GM23248 (cell line): Measurements from ENCODE around the gene MDH2. TPM values are rescaled to one million over a fixed set of nuclear protein-coding genes. Genes with fewer than 3 reads are reported as not detected.
"Not testable (repeated sequence)": the region's sequence is repeated elsewhere in the genome, so short reads cannot be mapped to it uniquely, and the experiment has no call there.

ENCODE experiments used
- DNase-seq: peaks from one replicate; pipeline ENCODE4 v3.0.0-alpha.2; 2015
- H2AFZ ChIP-seq: fragments of 200-600 bp; sonication (generic); 2 replicates; pipeline ENCODE4 v1.6.1; 2016; ENCODE audit warnings: antibody characterized with exemption
- H3F3A ChIP-seq: fragments of 200-600 bp; sonication (generic); 2 replicates; pipeline ENCODE4 v1.6.1; 2016; ENCODE audit warnings: mild to moderate bottlenecking, antibody characterized with exemption, mixed run types; ENCODE audit not compliant: insufficient read depth
- H3K27ac ChIP-seq: fragments of 200-600 bp; sonication (generic); 2 replicates; pipeline ENCODE4 v1.5.1; 2016; ENCODE audit warnings: mild to moderate bottlenecking
- H3K27me3 ChIP-seq: fragments of 200-600 bp; sonication (generic); replicated peaks from 2 replicates; pipeline ENCODE4 v1.6.1; 2016; ENCODE audit warnings: mild to moderate bottlenecking; ENCODE audit not compliant: insufficient read depth
- H3K36me3 ChIP-seq: fragments of 200-600 bp; sonication (generic); 2 replicates; pipeline ENCODE4 v1.6.1; 2016; ENCODE audit warnings: low read depth, mild to moderate bottlenecking
- H3K4me1 ChIP-seq: fragments of 200-600 bp; sonication (generic); 2 replicates; pipeline ENCODE4 v1.6.1; 2016; ENCODE audit warnings: mild to moderate bottlenecking; ENCODE audit not compliant: insufficient read depth
- H3K4me2 ChIP-seq: fragments of 200-600 bp; sonication (generic); one replicate; pipeline ENCODE4 v1.6.1; 2016; ENCODE audit warnings: mild to moderate bottlenecking; ENCODE audit not compliant: unreplicated experiment
- H3K4me3 ChIP-seq: fragments of 200-600 bp; sonication (generic); 2 replicates; pipeline ENCODE4 v1.5.1; 2016; ENCODE audit warnings: mild to moderate bottlenecking
- H3K79me2 ChIP-seq: fragments of 200-600 bp; sonication (generic); 2 replicates; pipeline ENCODE4 v1.6.1; 2016; ENCODE audit warnings: mild to moderate bottlenecking; ENCODE audit not compliant: insufficient read depth
- H3K9ac ChIP-seq: fragments of 200-600 bp; sonication (generic); 2 replicates; pipeline ENCODE4 v1.6.1; 2016; ENCODE audit warnings: mild to moderate bottlenecking
- H3K9me2 ChIP-seq: fragments of 200-600 bp; sonication (generic); 2 replicates; pipeline ENCODE4 v1.6.1; 2016; ENCODE audit warnings: mixed run types, mild to moderate bottlenecking, moderate library complexity; ENCODE audit not compliant: insufficient read depth
- H3K9me3 ChIP-seq: fragments of 200-600 bp; sonication (generic); one replicate; pipeline ENCODE4 v1.6.1; 2017; ENCODE audit warnings: low read depth
- H4K20me1 ChIP-seq: fragments of 200-600 bp; sonication (generic); 2 replicates; pipeline ENCODE4 v1.6.0; 2016; ENCODE audit not compliant: insufficient read depth
- EZH2 ChIP-seq: fragments of 200-600 bp; sonication (generic); IDR thresholded peaks from 2 replicates; pipeline ENCODE4 v1.6.1; 2018; ENCODE audit warnings: antibody characterized with exemption, mild to moderate bottlenecking; ENCODE audit not compliant: insufficient read depth, poor library complexity, severe bottlenecking
- EZH2phosphoT487 ChIP-seq: fragments of 200-600 bp; sonication (generic); IDR thresholded peaks from 2 replicates; pipeline ENCODE4 v1.6.1; 2018; ENCODE audit warnings: antibody characterized with exemption, moderate library complexity, mild to moderate bottlenecking, low read depth; ENCODE audit not compliant: insufficient read depth
- WGBS, 2 experiments: methylation state at CpG; one replicate each; pipeline ENCODE4 v1.1.6; 2015 to 2017; ENCODE audit warnings: low lambda C conversion rate in 2 of 2, low coverage in 1 of 2; ENCODE audit errors: missing lambda C conversion rate in 2 of 2; 5-methylcytosine and 5-hydroxymethylcytosine counted together
- in situ Hi-C: fragments of 300-500 bp; cut with MboI; formaldehyde crosslinking; loops from 2 replicates; pipeline ENCODE4 v1.15.0; 2020
- polyA plus RNA-seq: library from polyadenylated mRNA; unstranded; fragments of >200 nt; fragmentation: Nextera tagmentation; extraction: Ambion mirVana; gene quantifications from 2 replicates; pipeline ENCODE4 v1.2.1, GENCODE V29; 2016
- total RNA-seq: library from RNA; depleted of rRNA; stranded (reverse); fragments of >200 nt; shearing (Covaris generic); gene quantifications from 2 replicates; pipeline ENCODE4 v1.2.3, GENCODE V29; 2014

The MDH2 gene
- total and polyA plus RNA-seq, 2 experiments from 2014 or later = 72.4 to 250 TPM

DNA sequence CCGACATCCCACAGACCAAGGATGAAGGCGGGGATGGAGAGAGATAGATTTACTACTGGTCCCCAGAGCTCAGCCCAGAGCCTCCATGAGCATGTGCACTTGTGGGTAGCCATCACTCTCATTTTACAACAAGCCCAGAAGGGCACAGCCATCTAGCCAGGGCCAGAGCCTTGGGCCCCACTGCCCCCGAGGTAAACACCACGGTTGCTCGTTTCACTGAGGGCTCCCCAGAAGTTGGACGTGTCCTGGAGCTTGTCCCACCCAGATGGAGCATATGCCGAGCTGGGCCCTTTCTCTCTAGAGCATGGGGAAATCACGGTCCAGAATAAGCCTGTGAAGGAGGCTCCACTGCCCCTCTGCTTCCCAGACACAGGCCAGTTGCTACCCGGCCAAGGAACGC lies 44.6 kb upstream of the MDH2 start:
- WGBS, 2 experiments = 87 to 92% methylated on average over 10 of the region's 10 CpGs
- Histone ChIP-seq H3K27ac (no peak overlapping the region), H3K4me2 (no peak overlapping the region), H3K9ac (no peak overlapping the region), H3K4me3 (no peak overlapping the region), H3K4me1 (no peaks in the 10 kb centered on the region), H4K20me1 (no peaks in the 10 kb centered on the region), H3K9me2 (no peaks in the 10 kb centered on the region), H3K36me3 (peaks cover 5% of the 10 kb centered on the region; the same call in 1 of the 2 replicates), H3K79me2 (no peaks in the 10 kb centered on the region), H3K27me3 (no peaks in the 10 kb centered on the region), H3F3A (no peaks in the 10 kb centered on the region), H2AFZ (no peak overlapping the region), H3K9me3 (no peaks in the 10 kb centered on the region)
- TF ChIP-seq EZH2phosphoT487 (no peak), EZH2 (no peak)
- DNase-seq = no peak
- in situ Hi-C loops = no loop called here

DNA sequence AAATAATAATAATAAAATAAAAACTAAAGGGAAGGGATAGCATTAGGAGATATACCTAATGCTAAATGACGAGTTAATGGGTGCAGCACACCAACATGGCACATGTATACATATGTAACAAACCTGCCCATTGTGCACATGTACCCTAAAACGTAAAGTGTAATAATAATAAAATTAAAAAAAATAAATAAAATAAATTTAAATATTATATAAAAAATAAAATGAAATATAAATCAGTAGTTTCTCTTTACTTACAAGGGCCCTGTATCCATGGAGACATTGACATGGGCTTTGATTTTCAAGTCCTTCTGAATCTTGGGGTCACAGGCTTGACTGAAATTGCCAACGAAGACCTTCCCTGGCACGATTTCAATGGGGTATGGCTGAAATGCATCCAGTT lies 42.9 kb upstream of the MDH2 start:
- DNase-seq = not testable (repeated sequence)

DNA sequence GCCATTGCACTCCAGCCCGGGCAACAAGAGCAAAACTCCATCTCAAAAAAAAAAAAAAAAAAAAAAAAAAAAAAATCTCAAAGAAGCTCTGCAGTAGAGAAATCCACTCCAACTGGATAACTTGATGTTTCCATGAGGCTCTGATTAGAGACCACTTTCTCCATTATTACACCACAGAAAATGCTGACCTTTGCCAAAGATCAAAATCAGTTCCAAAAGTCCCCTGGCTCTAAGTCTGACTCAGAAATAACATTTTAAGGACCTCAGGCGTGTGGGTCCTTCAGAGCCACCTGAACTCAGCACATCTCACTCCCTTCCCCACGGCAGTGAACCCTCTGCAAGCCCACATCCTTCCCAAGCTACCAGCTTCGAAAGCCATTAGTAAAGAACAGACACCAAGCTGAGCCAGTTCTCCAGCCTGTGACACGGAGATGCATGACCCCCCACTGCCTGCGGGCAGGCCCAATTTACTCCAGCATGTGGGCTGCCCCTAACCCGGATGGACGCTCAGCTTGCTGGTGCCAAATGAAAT lies 39.7 kb upstream of the MDH2 start:
- WGBS, 2 experiments = 66 to 72% methylated on average over 8 of the region's 8 CpGs
- no peaks in the 10 kb centered on the region for H3K27me3 ChIP-seq
- no peak overlapping the region for H3K4me3 ChIP-seq
- H3K9me2 ChIP-seq = no peaks in the 10 kb centered on the region
- no peak overlapping the region for H3K27ac ChIP-seq
- H3K79me2 ChIP-seq = no peaks in the 10 kb centered on the region
- H3K9me3 ChIP-seq = no peaks in the 10 kb centered on the region
- peaks cover 10% of the 10 kb centered on the region; the same call in 1 of the 2 replicates for H3K4me1 ChIP-seq
- peaks cover 12% of the 10 kb centered on the region; the same call in 1 of the 2 replicates for H3F3A ChIP-seq
- H3K36me3 ChIP-seq = peaks cover 5% of the 10 kb centered on the region; the same call in 1 of the 2 replicates
- H2AFZ ChIP-seq = no peak overlapping the region
- no peak for TF ChIP-seq EZH2
- no peak for TF ChIP-seq EZH2phosphoT487
- no peak overlapping the region for H3K4me2 ChIP-seq
- DNase-seq = no peak
- H4K20me1 ChIP-seq = no peaks in the 10 kb centered on the region
- no peak overlapping the region for H3K9ac ChIP-seq
- in situ Hi-C loops = no loop called here

More for the DNA sequence above, 42.9 kb upstream of the MDH2 start:
- H3K4me3 ChIP-seq, H3F3A ChIP-seq, H2AFZ ChIP-seq, H3K79me2 ChIP-seq, H3K9me3 ChIP-seq, in situ Hi-C loops, H3K27me3 ChIP-seq, H3K27ac ChIP-seq, H3K4me1 ChIP-seq, H3K9me2 ChIP-seq, H3K36me3 ChIP-seq, H4K20me1 ChIP-seq, H3K9ac ChIP-seq, H3K4me2 ChIP-seq: not testable (repeated sequence)
- 93 to 94% methylated on average over 4 of the region's 4 CpGs for WGBS, 2 experiments

DNA sequence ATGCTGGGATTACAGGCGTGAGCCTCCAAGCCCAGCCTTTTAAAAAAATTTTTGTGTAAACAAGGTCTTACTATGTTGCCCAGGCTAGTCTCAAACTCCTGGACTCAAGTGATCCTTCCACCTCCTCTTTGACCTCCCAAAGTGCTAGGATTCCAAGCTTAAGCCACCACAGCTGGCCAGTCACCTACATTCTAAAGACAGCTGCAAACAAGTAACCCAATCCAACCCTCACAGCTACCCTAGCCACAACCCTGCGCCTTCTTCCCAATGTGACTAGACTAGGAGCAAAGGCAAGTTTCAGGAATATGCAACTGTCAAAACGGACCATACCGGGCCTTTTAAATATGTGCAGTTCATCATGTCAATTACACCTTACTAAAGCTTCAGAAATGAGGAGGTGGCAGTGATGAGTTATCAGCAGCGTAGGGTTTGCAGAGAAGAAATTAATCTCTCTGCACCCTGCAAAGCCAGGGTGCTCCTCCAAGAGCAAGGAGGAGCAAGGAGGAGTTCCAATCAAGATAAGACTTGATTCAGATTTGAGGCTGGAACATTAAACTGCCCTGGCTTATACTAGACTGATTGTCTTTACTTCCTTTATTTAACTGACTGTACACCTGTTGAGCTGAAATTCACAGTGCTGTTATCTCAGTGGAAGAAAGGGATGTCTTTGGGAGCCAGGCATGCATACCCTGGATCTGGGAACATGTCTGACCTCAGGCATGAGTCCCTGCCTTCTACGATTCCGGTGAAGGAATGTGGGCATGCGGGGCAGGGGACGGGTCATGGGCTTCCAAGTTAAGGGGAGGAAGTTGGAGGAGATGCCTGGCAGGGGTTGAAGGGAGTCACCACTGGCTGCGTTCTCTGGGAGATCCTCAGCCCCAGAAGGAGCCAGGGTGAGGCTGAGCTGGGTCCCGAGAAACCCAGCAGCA lies 38.0 kb upstream of the MDH2 start:
- Histone ChIP-seq H3K9me3 (no peaks in the 10 kb centered on the region), H3F3A (peaks cover 12% of the 10 kb centered on the region; the same call in 1 of the 2 replicates), H4K20me1 (no peaks in the 10 kb centered on the region), H3K9ac (no peak overlapping the region), H3K36me3 (no peaks in the 10 kb centered on the region; the same call in 1 of the 2 replicates), H3K79me2 (no peaks in the 10 kb centered on the region), H3K4me3 (no peak overlapping the region), H3K4me1 (peaks cover 10% of the 10 kb centered on the region; the same call in 1 of the 2 replicates), H3K27me3 (no peaks in the 10 kb centered on the region), H3K27ac (no peak overlapping the region), H2AFZ (no peak overlapping the region), H3K9me2 (no peaks in the 10 kb centered on the region), H3K4me2 (no peak overlapping the region)
- in situ Hi-C loops = loop anchor here (10.0 kb wide), 1 partner anchor 145 kb away; no protein-coding TSS in a partner anchor
- DNase-seq = no peak
- TF ChIP-seq EZH2phosphoT487 = no peak
- TF ChIP-seq EZH2 = no peak
- 73% methylated on average over 11 of the region's 11 CpGs for WGBS, 2 experiments
